KOPT-K1 (cell line): Measurements from ENCODE around the gene ARAF.

Experiments
- H3K27ac ChIP-seq: fragments of 200-600 bp; sonication (generic); 2 replicates; pipeline ENCODE4 v1.5.1; 2016; ENCODE audit warnings: antibody characterized with exemption, mild to moderate bottlenecking, low read depth, low read length; ENCODE audit not compliant: poor library complexity, severe bottlenecking
- H3K36me3 ChIP-seq: fragments of 200-600 bp; sonication (generic); 2 replicates; pipeline ENCODE4 v1.5.1; 2017; ENCODE audit warnings: antibody characterized with exemption, mild to moderate bottlenecking, low read length, moderate library complexity; ENCODE audit not compliant: insufficient read depth
- H3K9me3 ChIP-seq: fragments of 200-600 bp; sonication (generic); 2 replicates; pipeline ENCODE4 v1.5.1; 2017; ENCODE audit warnings: antibody characterized with exemption, low read length, mild to moderate bottlenecking; ENCODE audit not compliant: insufficient read depth, poor library complexity, severe bottlenecking

Gene ARAF

DNA sequence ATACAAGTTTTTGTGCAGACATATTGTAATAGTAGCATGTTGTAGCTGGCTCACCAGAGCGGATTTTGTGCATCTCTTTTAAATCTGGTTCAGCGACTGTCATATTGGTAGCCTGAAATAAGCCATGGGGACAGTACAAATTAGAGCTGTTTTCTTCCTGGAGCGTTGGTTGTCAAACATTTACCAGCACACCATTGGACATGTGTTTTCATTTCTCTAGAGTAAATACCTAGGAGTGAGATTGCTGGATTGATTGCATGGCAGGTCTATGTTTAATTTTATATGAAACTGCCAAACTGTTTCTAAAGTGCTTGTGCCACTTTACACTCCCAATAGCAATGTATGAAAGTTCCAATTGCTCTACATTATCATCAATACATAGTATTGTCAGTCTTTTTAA is 2.6 kb upstream of the ARAF start:
- Histone ChIP-seq H3K9me3 (no peaks in the 10 kb centered on the region), H3K36me3 (peaks cover 10% of the 10 kb centered on the region; the same call in 1 of the 2 replicates), H3K27ac (no peak overlapping the region)

DNA sequence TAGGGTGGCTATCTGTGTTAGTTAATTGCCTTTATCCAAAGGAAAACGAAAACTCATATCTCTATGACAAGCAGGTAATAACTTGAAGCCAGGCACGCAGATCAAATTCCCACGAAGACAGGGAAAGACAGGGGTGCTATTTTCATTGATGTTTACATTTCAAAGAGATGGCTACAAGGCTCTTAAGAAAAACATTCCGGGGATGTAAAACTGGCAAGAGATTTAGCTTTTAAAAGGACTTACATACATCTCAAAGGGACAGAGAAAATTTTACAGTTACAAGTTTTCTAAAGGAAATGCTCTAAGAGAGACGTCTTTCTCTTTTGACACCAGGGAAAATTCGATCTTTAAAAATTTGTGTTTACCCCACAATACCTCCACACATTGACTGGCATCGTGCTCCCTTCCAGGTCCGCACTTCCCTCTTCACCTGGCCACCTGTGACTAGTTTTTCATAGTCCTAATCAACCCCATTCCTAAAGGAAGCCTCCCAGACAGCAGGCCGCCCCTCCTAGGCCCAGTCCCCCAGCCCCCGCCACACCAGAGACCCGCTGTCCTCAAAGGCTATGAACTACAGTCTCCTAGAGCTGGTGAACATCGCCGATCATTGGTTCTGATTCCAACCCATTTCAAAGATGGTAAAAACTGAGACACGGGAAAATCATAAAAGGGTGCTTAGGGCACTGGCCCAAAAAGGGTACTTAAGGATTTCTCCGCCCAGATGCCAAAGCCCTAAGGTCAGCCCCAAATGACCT is 649 bp upstream of the ARAF start:
- peaks cover 29% of the 10 kb centered on the region for H3K36me3 ChIP-seq
- H3K27ac ChIP-seq = peak overlapping the region; percentile 86
- H3K9me3 ChIP-seq = no peaks in the 10 kb centered on the region

DNA sequence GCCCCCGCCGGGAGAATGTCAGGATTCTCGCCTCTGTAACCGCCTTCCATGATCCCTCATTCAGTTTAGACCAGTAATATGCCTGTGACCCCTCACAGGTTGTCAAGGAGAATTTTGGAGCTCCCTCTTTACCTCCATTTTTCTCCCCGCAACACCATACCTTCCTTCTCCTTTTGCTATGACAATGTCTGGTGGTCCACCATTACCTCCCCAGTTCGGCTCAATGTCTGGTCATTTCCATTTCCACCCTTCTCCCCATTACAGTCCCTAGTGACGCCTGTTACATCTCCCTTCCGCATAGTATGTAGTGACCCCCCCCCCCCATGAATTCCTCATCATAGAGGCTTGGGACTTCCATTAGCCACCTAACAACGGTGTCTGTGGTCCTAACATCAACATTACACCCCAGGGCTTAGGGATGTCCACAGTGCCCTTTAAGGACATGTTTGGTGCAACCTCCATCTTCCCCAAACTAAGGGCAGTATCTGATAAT is 700 bp downstream of the ARAF start:
- Histone ChIP-seq H3K9me3 (no peaks in the 10 kb centered on the region), H3K36me3 (peaks cover 37% of the 10 kb centered on the region), H3K27ac (peak overlapping the region; percentile 86)

DNA sequence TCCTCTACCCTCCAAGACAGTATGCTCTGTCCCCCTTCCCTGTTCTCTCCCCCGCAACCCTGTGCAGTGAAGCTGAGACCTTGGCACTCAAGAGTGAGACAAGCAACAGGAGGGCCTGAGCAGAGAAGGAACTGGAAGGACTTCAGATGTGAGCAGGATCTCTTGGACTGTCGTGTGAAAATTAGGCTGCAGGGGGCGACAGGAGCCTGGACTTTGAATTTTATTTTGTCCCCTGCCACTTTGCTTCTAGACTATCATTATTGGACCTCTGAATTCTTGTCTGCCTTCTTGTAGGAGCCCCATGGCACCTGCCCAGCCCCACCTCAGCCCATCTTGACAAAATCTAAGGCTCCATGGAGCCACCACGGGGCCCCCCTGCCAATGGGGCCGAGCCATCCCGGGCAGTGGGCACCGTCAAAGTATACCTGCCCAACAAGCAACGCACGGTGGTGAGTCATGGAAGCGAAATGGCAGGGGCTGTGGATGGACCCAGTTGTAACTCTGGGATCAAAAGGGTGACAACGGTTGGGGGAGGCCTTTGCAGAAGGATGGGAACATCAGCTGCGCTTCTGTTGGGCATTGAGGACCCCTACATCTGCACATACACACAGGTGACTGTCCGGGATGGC is 1.7 kb downstream of the ARAF start:
- peaks cover 47% of the 10 kb centered on the region for H3K36me3 ChIP-seq
- no peaks in the 10 kb centered on the region for H3K9me3 ChIP-seq
- no peak overlapping the region for H3K27ac ChIP-seq

DNA sequence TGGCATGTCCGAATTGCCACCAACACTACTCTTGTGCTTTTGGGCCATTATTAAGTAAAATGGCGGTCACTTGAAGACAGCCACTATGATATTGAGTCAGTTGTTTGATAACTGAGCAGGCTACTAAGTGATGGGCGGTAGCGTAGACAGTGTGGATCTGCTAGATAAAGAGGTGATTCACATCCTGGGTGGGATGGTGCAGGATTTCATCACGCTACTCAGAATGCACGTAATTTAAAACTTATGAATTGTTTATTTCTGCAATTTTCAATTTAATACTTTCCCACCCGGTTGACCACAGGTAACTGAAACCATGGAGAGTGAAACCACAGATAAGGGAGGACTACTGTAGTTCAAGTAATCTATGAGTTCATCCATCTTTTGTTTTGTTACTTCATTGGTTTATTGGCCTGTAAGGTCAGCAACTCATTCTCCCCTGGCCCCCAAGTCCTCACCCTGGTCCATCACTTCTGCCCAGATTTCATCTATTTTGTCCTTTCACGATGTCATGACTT is 2.9 kb downstream of the ARAF start:
- H3K36me3 ChIP-seq = peaks cover 59% of the 10 kb centered on the region
- H3K9me3 ChIP-seq = no peaks in the 10 kb centered on the region
- H3K27ac ChIP-seq = no peak overlapping the region

DNA sequence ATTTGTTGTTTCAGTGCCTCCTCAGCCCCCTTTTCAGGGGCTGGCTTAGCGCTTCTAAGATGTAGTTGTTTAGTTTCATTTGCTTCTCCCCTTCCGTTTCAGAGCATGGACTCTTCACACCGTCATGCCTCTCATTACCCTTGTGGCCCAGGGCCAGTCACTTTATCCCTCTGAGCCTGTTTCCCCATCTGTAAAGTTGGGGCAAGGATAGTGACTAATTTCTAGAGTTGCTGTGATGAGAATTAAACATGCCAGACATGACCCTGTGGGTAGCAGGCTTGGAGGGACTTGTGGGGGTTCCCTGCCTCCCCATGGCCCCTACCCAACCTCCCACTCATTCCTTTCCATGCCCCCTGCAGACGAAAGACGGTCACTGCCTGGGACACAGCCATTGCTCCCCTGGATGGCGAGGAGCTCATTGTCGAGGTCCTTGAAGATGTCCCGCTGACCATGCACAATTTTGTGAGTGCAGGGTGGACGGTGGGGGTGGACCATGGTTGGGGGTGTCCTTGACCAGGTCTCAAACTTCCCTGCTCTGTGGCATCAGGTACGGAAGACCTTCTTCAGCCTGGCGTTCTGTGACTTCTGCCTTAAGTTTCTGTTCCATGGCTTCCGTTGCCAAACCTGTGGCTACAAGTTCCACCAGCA is 3.6 kb downstream of the ARAF start:
- Histone ChIP-seq H3K9me3 (no peaks in the 10 kb centered on the region), H3K36me3 (peaks cover 66% of the 10 kb centered on the region), H3K27ac (no peak overlapping the region)

DNA sequence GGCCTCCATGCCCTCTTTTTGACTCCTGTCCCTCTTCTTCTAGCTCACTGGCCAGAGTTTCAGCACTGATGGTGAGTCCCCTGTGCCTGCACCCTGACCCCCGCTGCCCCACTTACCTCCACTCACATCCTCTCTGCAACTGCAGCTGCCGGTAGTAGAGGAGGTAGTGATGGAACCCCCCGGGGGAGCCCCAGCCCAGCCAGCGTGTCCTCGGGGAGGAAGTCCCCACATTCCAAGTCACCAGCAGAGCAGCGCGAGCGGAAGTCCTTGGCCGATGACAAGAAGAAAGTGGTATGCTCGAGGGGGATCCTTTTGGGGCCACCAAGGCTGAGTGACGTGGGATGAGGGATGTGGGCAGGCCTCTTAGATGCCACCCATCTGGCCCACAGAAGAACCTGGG is 5.8 kb downstream of the ARAF start:
- Histone ChIP-seq H3K27ac (no peak overlapping the region), H3K36me3 (peaks cover 80% of the 10 kb centered on the region), H3K9me3 (no peaks in the 10 kb centered on the region)

DNA sequence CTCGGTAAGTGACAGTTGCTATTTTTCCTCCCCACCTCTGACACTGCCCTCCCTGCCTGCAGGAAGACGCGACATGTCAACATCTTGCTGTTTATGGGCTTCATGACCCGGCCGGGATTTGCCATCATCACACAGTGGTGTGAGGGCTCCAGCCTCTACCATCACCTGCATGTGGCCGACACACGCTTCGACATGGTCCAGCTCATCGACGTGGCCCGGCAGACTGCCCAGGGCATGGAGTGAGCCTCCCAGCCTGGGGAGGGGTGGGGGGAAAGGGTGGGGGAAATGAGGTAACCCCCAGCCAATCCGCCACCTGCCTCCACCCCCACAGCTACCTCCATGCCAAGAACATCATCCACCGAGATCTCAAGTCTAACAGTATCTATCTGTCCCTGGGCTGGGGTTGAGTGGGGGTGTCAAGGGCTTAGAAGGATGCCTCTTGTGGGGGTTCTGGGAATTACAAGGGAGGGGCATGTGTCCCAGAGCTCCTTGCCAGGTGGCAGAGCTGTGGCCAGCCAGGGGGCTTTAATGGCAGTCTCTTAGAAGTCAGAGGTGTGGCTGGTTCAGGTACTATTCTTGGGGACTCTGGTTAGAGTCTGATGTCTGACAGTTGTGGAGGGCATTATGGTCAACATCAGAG is 7.8 kb downstream of the ARAF start:
- Histone ChIP-seq H3K36me3 (peaks cover 70% of the 10 kb centered on the region), H3K9me3 (no peaks in the 10 kb centered on the region), H3K27ac (no peak overlapping the region)

DNA sequence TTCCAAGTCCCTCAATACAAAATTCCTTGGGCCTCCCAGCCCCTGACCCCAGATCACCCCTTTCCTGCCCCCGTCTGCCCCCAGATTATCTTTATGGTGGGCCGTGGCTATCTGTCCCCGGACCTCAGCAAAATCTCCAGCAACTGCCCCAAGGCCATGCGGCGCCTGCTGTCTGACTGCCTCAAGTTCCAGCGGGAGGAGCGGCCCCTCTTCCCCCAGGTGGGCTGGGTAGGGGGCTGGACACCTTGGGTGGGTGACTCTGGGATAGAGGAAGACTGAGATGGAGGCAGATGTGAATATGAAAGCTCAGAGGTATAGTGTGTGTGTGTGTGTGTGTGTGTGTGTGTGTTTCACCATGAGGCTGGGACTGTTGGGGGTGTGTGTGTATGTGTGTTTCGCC is 9.8 kb downstream of the ARAF start:
- H3K27ac ChIP-seq = no peak overlapping the region
- peaks cover 54% of the 10 kb centered on the region for H3K36me3 ChIP-seq
- no peaks in the 10 kb centered on the region for H3K9me3 ChIP-seq

DNA sequence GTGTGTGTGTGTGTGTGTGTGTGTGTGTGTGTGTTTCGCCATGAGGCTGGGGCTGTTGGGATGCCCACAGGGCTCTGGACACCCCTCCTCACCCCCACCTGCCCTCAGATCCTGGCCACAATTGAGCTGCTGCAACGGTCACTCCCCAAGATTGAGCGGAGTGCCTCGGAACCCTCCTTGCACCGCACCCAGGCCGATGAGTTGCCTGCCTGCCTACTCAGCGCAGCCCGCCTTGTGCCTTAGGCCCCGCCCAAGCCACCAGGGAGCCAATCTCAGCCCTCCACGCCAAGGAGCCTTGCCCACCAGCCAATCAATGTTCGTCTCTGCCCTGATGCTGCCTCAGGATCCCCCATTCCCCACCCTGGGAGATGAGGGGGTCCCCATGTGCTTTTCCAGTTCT is 10.2 kb downstream of the ARAF start:
- Histone ChIP-seq H3K27ac (no peak overlapping the region), H3K9me3 (no peaks in the 10 kb centered on the region)

DNA sequence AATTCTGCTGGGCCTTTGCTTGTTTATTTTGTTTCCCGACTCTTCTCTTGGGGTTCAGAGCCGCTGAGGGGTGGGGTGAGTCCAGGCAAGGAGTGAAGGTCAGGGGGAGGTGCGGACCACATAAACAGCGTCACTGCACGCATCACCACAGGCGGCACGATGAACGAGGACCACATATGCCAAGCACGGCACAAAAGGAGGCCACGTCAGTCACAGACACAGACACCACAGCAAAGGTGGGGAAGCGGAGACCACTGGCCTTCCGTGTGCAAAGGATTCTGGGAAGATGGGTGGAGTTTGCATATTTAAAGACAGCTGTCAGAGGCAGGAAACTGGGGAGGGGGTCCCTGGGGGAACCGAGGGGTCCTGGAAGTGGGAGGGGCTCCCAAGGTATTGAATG is 10.9 kb downstream of the ARAF start:
- H3K9me3 ChIP-seq = no peaks in the 10 kb centered on the region
- peaks cover 44% of the 10 kb centered on the region for H3K36me3 ChIP-seq
- H3K27ac ChIP-seq = no peak overlapping the region

More for the DNA sequence above, 10.2 kb downstream of the ARAF start:
- peaks cover 51% of the 10 kb centered on the region for H3K36me3 ChIP-seq

DNA sequence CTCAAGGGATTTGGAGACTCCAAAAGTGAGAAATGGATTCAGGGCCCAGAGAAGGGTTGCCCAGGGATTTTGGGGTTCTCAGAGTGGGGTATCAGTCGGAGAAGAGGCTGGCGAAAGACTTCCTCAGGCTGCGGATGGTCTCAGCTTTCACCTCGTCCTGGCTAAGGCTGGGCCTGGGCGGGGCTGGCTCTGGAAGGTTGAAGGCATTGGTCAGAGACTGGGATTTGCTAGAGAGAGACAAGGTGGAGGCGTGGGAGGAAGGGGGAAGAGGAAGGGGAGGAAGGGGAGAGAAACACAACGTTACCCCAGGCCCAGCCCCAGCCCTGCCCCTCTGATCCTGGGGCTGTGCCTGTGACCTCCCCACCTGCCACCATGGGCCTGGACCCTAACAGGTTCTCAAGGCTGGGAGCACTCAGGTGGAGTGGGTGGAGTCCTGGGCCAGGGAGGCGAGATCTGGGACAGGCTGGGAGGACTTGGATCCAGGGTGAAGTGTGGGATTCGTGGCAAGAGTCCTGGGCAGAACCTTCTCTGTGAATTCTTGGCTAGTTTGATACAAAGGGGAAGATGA is 11.9 kb downstream of the ARAF start:
- no peak overlapping the region for H3K27ac ChIP-seq
- peaks cover 35% of the 10 kb centered on the region for H3K36me3 ChIP-seq
- H3K9me3 ChIP-seq = no peaks in the 10 kb centered on the region

DNA sequence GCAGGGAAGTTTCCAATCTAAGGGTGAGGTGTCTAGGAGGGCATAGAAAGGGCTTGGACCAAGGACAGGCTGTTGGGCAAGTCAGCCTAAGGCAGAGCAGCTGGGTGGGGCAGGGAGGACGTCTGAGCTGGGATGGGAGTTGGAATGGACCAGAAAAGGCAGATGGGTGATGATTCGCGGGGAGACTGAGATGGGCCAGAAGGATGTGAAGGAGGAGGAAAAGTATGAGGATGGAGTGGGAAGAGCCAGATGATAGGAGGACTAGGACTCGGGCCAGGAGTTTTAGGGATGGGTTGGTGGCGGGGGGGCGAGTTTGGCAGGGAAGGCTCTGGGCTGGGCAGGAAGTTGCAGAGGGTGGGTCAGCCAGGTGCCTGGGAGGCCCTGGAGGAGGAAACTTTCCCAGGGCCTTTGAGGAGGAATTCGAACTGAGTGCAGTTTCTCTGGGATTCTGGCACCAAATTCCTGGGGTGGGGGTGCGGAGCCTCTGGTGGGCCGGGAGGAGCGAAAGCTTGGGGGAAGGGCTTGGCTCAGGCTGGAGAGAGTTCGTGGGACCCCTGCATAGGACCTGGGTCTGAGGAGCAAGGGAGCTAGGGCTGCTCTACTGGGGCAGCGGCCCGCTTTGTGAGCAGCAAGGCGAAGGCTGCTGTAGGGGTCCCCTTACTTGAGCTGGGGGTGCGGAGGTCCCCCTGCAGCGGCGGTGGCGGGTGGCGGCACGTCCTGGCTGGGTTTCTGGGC is 12.5 kb downstream of the ARAF start:
- H3K36me3 ChIP-seq = peaks cover 28% of the 10 kb centered on the region
- H3K27ac ChIP-seq = no peak overlapping the region
- no peaks in the 10 kb centered on the region for H3K9me3 ChIP-seq

DNA sequence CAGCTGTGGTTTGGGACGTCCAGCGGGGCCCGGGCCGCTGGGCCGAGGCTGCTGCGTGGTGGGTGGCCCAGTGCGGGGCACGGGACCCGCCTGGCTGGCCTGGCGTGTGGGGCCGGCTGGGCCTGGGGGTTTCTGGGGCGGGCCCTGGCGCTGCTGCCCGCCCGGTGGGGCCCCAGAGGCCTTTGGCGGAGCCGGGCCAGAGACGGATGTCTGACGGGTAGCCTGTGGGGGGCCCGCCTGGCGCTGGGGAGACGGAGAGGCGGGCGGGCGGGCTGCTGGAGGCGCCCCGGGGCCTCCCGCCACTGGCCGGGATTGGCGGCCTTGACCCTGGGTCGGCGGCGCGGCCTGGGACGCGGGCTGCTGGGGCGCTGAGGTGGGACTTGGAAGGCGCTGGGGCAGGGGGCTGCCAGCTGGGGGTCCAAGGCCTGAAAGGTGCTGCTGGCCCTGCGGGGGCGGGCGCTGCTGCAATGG is 13.1 kb downstream of the ARAF start:
- Histone ChIP-seq H3K9me3 (no peaks in the 10 kb centered on the region), H3K27ac (no peak overlapping the region), H3K36me3 (peaks cover 22% of the 10 kb centered on the region)
